HepG2 (cell line): ENCODE measurements around the gene BCL2L2. TPM values are rescaled to one million over a fixed set of nuclear protein-coding genes. Genes with fewer than 3 reads are reported as not detected.

Source experiments
- CBX1 ChIP-seq: IDR thresholded peaks from one replicate; pipeline ENCODE4 v1.6.1; 2016; ENCODE audit warnings: antibody characterized with exemption, low read depth
- ERF ChIP-seq: IDR thresholded peaks from 2 replicates; pipeline ENCODE4 v1.6.1; 2018; ENCODE audit warnings: missing biosample characterization, missing genetic modification reagents
- HDAC1 ChIP-seq: sonication (generic); formaldehyde crosslinking; IDR thresholded peaks from 2 replicates; pipeline ENCODE4 v1.5.1; 2020; ENCODE audit warnings: mild to moderate bottlenecking, missing genetic modification reagents
- HOXD1 ChIP-seq: sonication (generic); formaldehyde crosslinking; IDR thresholded peaks from 2 replicates; pipeline ENCODE4 v1.5.0; 2020; ENCODE audit warnings: missing genetic modification reagents
- MAF1 ChIP-seq: sonication (generic); formaldehyde crosslinking; IDR thresholded peaks from 2 replicates; pipeline ENCODE4 v1.5.0; 2020; ENCODE audit warnings: missing genetic modification reagents, borderline replicate concordance
- ZMYM3 ChIP-seq: sonication (generic); formaldehyde crosslinking; IDR thresholded peaks from 2 replicates; pipeline ENCODE4 v1.5.1; 2020; ENCODE audit warnings: mild to moderate bottlenecking, missing genetic modification reagents
- ZNF235 ChIP-seq: sonication (generic); formaldehyde crosslinking; IDR thresholded peaks from 2 replicates; pipeline ENCODE4 v1.8.1; 2023; ENCODE audit warnings: mild to moderate bottlenecking, missing genetic modification reagents, borderline replicate concordance
- ZNF75D ChIP-seq: sonication (generic); formaldehyde crosslinking; IDR thresholded peaks from 2 replicates; pipeline ENCODE4 v1.8.1; 2023; ENCODE audit warnings: missing genetic modification reagents, mild to moderate bottlenecking, borderline replicate concordance
- ZSCAN20 ChIP-seq: sonication (generic); formaldehyde crosslinking; IDR thresholded peaks from 2 replicates; pipeline ENCODE4 v1.4.0; 2020; ENCODE audit warnings: missing genetic modification reagents, mild to moderate bottlenecking, borderline replicate concordance
- ZSCAN21 ChIP-seq: sonication (generic); formaldehyde crosslinking; IDR thresholded peaks from 2 replicates; pipeline ENCODE4 v1.8.0; 2022; ENCODE audit warnings: mild to moderate bottlenecking, missing genetic modification reagents, moderate library complexity, borderline replicate concordance
- ZSCAN9 ChIP-seq: IDR thresholded peaks from 2 replicates; pipeline ENCODE4 v1.6.1; 2016; ENCODE audit warnings: borderline replicate concordance
- polyA plus RNA-seq, 8 experiments: library from polyadenylated mRNA; depleted of rRNA in 3 of 8; stranded (reverse) in 7 of 8; unstranded in 1 of 8; fragments of >200 nt; fragmentation: Illumina TruSeq in 4 of 8; extraction: Trizol in 4 of 8; gene quantifications; 2 replicates each; pipeline versions ENCODE4 v1.2.1 to v1.2.3, GENCODE V29; 2011 to 2016; ENCODE audit warnings: low read depth in 4 of 8, missing spikeins in 1 of 8, mixed read lengths in 1 of 8; ENCODE audit not compliant: insufficient read depth in 1 of 8
- total RNA-seq, 5 experiments: library from RNA; depleted of rRNA; stranded (reverse); fragments of >200 nt; fragmentation: Illumina TruSeq; extraction: Trizol; gene quantifications; 2 replicates each; pipeline ENCODE4 v1.2.3, GENCODE V29; 2016; ENCODE audit warnings: low read depth in 1 of 5
- TF ChIP-seq, protein P1 (sequence below): sonication (generic); formaldehyde crosslinking; conservative IDR thresholded peaks from 2 replicates; pipeline ENCODE4 v1.4.0; 2020; ENCODE audit warnings: mild to moderate bottlenecking, missing genetic modification reagents, moderate library complexity
- TF ChIP-seq, protein P2 (sequence below): sonication (generic); formaldehyde crosslinking; IDR thresholded peaks from 2 replicates; pipeline ENCODE4 v1.5.1; 2020; ENCODE audit warnings: mild to moderate bottlenecking, missing genetic modification reagents, borderline replicate concordance
- TF ChIP-seq, protein P3 (sequence below): IDR thresholded peaks from 2 replicates; pipeline ENCODE4 v1.6.1; 2016; ENCODE audit warnings: mild to moderate bottlenecking, missing biosample characterization, missing genetic modification reagents
- TF ChIP-seq, protein P4 (sequence below): sonication (generic); formaldehyde crosslinking; IDR thresholded peaks from 2 replicates; pipeline ENCODE4 v1.4.0; 2020; ENCODE audit warnings: low read depth, mild to moderate bottlenecking, missing genetic modification reagents

Gene BCL2L2
- total and polyA plus RNA-seq, 2 of the 13 experiments (the other 11 are each of a cell fraction or from before 2014, with no cell fraction given): 28.1 to 49.8 TPM

DNA sequence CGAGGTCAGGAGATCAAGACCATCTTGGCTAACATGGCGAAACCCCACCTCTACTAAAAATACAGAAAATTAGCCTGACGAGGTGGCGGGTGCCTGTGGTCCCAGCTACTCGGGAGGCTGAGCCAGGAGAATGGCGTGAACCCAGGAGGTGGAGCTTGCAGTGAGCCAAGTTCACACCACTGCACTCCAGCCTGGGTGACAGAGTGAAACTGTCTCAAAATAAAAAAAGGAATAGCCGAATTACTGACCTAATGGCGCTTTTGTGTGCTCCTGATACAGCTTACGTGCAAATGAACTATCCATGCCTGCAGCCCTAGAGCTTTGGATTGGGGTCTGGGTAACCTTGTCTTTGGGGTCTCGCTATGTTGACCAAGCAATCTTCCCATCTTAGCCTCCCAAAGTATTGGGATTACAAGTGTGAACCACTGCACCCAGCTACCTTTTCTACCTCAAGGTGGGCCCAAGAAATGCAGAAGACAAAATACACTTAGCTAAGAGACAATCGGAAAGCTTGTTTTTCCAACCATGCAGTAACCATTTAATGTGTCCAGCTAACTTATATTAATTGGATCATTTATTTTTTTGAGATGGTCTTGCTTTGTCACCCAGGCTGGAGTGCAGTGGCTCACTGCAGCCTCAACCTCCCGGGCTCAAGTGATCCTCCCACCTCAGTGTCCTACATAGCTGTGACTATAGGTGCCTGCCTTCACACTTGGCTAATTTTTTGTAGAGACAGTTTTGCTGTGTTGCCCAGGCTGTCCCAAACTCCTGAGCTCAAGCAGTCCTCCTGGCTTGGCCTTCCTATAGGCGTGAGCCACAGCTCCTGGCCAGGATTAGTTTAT lies 20.1 kb downstream of the BCL2L2 start (continued):
- TF ChIP-seq, protein P1, sequence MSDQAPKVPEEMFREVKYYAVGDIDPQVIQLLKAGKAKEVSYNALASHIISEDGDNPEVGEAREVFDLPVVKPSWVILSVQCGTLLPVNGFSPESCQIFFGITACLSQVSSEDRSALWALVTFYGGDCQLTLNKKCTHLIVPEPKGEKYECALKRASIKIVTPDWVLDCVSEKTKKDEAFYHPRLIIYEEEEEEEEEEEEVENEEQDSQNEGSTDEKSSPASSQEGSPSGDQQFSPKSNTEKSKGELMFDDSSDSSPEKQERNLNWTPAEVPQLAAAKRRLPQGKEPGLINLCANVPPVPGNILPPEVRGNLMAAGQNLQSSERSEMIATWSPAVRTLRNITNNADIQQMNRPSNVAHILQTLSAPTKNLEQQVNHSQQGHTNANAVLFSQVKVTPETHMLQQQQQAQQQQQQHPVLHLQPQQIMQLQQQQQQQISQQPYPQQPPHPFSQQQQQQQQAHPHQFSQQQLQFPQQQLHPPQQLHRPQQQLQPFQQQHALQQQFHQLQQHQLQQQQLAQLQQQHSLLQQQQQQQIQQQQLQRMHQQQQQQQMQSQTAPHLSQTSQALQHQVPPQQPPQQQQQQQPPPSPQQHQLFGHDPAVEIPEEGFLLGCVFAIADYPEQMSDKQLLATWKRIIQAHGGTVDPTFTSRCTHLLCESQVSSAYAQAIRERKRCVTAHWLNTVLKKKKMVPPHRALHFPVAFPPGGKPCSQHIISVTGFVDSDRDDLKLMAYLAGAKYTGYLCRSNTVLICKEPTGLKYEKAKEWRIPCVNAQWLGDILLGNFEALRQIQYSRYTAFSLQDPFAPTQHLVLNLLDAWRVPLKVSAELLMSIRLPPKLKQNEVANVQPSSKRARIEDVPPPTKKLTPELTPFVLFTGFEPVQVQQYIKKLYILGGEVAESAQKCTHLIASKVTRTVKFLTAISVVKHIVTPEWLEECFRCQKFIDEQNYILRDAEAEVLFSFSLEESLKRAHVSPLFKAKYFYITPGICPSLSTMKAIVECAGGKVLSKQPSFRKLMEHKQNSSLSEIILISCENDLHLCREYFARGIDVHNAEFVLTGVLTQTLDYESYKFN (CRISPR knock-in tag): no peak
- TF ChIP-seq ZMYM3 (0 out of 2 replicates have a peak, but pooled peaks have one; percentile 32), CBX1 (no peak), MAF1 (CRISPR knock-in tag) (no peak), ZSCAN9 (no peak), ZSCAN21 (CRISPR knock-in tag) (0 out of 2 replicates have a peak, but pooled peaks have one; percentile 59), ZNF75D (CRISPR knock-in tag) (no peak), ZSCAN20 (CRISPR knock-in tag) (no peak), ZNF235 (CRISPR knock-in tag) (no peak), HOXD1 (CRISPR knock-in tag) (no peak), HDAC1 (CRISPR knock-in tag) (no peak), ERF (CRISPR knock-in tag) (peak; percentile 17; the same call in 1 of the 2 replicates)
- TF ChIP-seq, protein P2, sequence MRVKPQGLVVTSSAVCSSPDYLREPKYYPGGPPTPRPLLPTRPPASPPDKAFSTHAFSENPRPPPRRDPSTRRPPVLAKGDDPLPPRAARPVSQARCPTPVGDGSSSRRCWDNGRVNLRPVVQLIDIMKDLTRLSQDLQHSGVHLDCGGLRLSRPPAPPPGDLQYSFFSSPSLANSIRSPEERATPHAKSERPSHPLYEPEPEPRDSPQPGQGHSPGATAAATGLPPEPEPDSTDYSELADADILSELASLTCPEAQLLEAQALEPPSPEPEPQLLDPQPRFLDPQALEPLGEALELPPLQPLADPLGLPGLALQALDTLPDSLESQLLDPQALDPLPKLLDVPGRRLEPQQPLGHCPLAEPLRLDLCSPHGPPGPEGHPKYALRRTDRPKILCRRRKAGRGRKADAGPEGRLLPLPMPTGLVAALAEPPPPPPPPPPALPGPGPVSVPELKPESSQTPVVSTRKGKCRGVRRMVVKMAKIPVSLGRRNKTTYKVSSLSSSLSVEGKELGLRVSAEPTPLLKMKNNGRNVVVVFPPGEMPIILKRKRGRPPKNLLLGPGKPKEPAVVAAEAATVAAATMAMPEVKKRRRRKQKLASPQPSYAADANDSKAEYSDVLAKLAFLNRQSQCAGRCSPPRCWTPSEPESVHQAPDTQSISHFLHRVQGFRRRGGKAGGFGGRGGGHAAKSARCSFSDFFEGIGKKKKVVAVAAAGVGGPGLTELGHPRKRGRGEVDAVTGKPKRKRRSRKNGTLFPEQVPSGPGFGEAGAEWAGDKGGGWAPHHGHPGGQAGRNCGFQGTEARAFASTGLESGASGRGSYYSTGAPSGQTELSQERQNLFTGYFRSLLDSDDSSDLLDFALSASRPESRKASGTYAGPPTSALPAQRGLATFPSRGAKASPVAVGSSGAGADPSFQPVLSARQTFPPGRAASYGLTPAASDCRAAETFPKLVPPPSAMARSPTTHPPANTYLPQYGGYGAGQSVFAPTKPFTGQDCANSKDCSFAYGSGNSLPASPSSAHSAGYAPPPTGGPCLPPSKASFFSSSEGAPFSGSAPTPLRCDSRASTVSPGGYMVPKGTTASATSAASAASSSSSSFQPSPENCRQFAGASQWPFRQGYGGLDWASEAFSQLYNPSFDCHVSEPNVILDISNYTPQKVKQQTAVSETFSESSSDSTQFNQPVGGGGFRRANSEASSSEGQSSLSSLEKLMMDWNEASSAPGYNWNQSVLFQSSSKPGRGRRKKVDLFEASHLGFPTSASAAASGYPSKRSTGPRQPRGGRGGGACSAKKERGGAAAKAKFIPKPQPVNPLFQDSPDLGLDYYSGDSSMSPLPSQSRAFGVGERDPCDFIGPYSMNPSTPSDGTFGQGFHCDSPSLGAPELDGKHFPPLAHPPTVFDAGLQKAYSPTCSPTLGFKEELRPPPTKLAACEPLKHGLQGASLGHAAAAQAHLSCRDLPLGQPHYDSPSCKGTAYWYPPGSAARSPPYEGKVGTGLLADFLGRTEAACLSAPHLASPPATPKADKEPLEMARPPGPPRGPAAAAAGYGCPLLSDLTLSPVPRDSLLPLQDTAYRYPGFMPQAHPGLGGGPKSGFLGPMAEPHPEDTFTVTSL (CRISPR knock-in tag): no peak
- TF ChIP-seq, protein P3, sequence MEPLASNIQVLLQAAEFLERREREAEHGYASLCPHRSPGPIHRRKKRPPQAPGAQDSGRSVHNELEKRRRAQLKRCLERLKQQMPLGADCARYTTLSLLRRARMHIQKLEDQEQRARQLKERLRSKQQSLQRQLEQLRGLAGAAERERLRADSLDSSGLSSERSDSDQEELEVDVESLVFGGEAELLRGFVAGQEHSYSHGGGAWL (CRISPR knock-in tag): 0 out of 2 replicates have a peak, but pooled peaks have one; percentile 50
- TF ChIP-seq, protein P4, sequence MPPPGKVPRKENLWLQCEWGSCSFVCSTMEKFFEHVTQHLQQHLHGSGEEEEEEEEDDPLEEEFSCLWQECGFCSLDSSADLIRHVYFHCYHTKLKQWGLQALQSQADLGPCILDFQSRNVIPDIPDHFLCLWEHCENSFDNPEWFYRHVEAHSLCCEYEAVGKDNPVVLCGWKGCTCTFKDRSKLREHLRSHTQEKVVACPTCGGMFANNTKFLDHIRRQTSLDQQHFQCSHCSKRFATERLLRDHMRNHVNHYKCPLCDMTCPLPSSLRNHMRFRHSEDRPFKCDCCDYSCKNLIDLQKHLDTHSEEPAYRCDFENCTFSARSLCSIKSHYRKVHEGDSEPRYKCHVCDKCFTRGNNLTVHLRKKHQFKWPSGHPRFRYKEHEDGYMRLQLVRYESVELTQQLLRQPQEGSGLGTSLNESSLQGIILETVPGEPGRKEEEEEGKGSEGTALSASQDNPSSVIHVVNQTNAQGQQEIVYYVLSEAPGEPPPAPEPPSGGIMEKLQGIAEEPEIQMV (CRISPR knock-in tag): 0 out of 2 replicates have a peak, but pooled peaks have one; percentile 22
